ENCODE measurements around the gene C3orf85.

Gene C3orf85

DNA sequence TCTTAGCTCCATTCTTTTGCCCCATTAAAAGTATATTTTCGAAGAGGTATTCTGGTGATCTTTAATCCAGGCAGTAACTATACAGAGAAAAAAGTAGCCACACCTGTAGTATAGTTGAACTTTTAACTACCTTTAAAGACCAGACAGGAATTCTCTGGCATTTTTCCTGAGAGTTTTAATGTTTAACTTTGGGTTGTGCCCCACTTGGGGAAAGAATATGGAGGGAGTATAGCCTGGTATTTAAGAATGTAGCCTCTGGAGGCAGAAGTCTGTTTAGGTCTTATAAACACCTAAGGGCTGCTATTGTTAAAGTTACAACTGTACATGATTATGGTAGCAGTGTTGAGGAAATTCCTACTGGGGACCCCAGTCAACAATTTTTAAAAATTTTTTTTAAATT lies 19.3 kb downstream of the C3orf85 start:
- TF ChIP-seq, protein P1, sequence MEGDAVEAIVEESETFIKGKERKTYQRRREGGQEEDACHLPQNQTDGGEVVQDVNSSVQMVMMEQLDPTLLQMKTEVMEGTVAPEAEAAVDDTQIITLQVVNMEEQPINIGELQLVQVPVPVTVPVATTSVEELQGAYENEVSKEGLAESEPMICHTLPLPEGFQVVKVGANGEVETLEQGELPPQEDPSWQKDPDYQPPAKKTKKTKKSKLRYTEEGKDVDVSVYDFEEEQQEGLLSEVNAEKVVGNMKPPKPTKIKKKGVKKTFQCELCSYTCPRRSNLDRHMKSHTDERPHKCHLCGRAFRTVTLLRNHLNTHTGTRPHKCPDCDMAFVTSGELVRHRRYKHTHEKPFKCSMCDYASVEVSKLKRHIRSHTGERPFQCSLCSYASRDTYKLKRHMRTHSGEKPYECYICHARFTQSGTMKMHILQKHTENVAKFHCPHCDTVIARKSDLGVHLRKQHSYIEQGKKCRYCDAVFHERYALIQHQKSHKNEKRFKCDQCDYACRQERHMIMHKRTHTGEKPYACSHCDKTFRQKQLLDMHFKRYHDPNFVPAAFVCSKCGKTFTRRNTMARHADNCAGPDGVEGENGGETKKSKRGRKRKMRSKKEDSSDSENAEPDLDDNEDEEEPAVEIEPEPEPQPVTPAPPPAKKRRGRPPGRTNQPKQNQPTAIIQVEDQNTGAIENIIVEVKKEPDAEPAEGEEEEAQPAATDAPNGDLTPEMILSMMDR (IDR thresholded peaks at IDR 0.05; ENCODE audit: insufficient read depth, low read length, missing control alignments): no peak
- POLR2A ChIA-PET: no interaction called here
- H3K4me3 ChIP-seq (ENCODE audit: low read depth, low read length): no peak overlapping the region
- DNase-seq (ENCODE audit: low read depth, low spot score): no peak
- CTCF ChIA-PET: no interaction called here

DNA sequence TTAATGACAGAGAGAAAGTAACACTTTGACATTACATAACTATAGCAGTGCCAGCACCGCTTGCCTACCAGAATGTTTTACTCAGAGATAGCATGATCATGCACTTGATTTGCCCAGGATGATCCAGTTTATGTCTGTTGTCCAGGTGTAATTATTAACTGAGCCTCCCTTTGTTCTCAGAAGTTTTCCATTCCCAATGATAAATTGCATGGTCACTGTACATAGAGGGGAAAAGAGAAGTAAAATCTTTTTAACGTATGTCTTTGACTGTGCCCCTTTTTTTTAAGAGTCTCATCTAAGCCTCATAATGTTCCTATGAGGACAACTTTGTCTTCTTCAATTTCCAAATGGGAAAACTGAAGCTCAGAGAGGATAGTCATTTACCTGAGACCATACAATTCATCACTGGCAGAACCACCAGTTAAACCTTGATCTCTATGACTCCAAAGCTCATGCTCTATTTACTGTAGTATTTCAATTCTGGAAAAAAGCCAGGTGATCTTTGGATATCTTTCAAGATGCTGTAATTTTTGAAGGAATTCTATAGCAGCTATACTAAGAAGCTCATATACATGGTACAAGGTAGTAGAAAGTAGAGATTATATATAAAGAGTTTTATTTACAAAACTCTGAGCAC lies 25.1 kb downstream of the C3orf85 start:
- H3K4me3 ChIP-seq (ENCODE audit: low read depth, low read length): no peak overlapping the region
- TF ChIP-seq, protein P1 (IDR thresholded peaks at IDR 0.05; ENCODE audit: insufficient read depth, low read length, missing control alignments): no peak
- ChIA-PET POLR2A (no interaction called here), CTCF (no interaction called here)
- DNase-seq (ENCODE audit: low read depth, low spot score): no peak

DNA sequence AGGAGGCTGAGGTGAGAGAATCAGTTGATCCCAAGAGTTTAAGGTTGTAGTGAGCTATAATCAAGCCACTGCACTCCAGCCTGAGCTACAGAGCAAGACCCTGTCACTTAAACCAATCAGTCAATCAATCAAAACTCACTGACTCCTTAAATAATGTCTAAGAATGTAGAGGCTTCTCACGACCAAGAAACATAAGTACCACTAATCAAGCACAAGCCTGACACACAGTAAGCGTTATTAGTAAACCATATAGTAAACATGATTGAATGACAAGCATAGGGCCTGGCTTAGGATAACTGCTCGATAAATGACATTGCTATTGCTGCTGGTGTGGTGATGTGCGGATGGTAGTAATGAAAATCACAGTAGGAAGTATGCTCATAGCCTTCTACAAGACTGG lies 29.4 kb downstream of the C3orf85 start:
- TF ChIP-seq, protein P1 (IDR thresholded peaks at IDR 0.05; ENCODE audit: insufficient read depth, low read length, missing control alignments): no peak
- ChIA-PET POLR2A (no interaction called here), CTCF (no interaction called here)
- no peak overlapping the region for H3K4me3 ChIP-seq (ENCODE audit: low read depth, low read length)
- DNase-seq (ENCODE audit: low read depth, low spot score): no peak

DNA sequence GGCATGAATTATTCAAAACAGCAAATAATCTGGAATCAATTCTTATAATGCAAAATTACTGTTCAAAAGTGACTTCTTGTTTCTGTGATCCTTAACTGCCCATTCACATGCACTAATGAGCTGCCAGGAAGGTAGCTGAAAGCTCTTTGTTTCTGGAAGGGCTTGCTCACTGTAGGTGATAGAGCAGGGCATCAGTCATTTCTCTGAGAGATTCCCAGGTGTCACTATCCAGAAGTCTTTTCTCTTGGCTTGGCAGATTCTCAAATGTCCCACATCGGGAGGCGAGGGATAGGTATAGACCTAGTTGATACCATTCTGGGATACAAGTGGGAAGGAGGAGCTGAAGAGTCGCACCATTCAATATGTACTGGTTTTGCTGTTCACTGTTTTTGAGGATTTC lies 35.0 kb downstream of the C3orf85 start:
- DNase-seq (ENCODE audit: low read depth, low spot score): no peak
- TF ChIP-seq, protein P1 (IDR thresholded peaks at IDR 0.05; ENCODE audit: insufficient read depth, low read length, missing control alignments): no peak
- H3K4me3 ChIP-seq (ENCODE audit: low read depth, low read length): no peak overlapping the region
- ChIA-PET CTCF (no interaction called here), POLR2A (no interaction called here)

DNA sequence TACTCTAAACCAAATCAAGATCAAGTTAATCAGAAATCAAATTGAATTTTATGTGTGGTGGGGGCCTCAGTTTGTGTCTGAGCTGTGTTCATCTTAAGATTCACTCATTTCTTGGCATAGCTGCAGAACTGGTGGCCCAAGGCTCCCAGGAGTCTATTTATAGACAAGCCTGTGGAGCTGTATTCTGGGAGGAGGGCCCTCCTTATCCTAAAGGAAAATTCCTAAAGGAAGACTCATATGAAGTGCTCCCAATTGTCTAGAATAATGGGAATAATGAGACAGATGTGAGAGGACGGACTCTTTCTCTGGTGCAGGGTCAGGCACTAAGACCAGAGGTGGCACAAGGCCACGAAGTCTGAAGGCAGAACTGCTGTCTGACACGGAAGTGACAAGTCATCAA lies 38.9 kb downstream of the C3orf85 start:
- TF ChIP-seq, protein P1 (IDR thresholded peaks at IDR 0.05; ENCODE audit: insufficient read depth, low read length, missing control alignments): no peak
- ChIA-PET POLR2A (no interaction called here), CTCF (no interaction called here)

DNA sequence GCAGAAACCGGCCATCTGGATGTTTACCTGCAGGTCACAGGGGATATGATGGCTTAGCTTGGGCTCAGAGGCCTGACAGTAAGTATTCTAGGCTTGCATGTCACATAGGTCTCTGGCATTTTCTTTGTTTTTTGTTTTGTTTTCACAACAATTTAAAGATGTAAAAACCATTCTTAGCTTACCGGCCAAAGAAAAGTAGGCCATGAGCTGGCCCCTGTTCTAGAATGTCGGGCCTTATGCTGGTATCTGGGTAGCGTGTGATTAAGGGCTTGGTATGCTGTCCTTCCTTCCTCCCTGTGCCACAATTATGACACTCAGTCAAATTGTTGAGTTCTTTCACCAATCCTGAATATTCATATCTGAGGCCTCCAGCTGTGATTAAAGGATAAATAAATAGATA lies 40.2 kb downstream of the C3orf85 start:
- DNase-seq (ENCODE audit: low read depth, low spot score): no peak

More for the DNA sequence above, 38.9 kb downstream of the C3orf85 start:
- H3K4me3 ChIP-seq (ENCODE audit: low read depth, low read length): no peak overlapping the region
- DNase-seq (ENCODE audit: low read depth, low spot score): no peak

More for the DNA sequence above, 40.2 kb downstream of the C3orf85 start:
- CTCF ChIA-PET: no interaction called here
- POLR2A ChIA-PET: no interaction called here
- TF ChIP-seq, protein P1 (IDR thresholded peaks at IDR 0.05; ENCODE audit: insufficient read depth, low read length, missing control alignments): no peak
- H3K4me3 ChIP-seq (ENCODE audit: low read depth, low read length): no peak overlapping the region
